H9 (cell line): ENCODE data around the gene ANKRD42. TPM values are rescaled to one million over a fixed set of nuclear protein-coding genes. Genes with fewer than 3 reads are reported as not detected.

Source experiments
- DNase-seq: peaks from one replicate; pipeline ENCODE4 v3.0.0-alpha.2; 2017
- H2AFZ ChIP-seq: one replicate; pipeline ENCODE4 v1.6.1; 2013; ENCODE audit warnings: mild to moderate bottlenecking, low read length, control low read depth, moderate library complexity
- H2AK5ac ChIP-seq: 2 replicates; pipeline ENCODE4 v1.6.1; 2013; ENCODE audit warnings: low read length, control low read depth, mixed read lengths; ENCODE audit not compliant: insufficient read length
- H2BK120ac ChIP-seq: one replicate; pipeline ENCODE4 v1.6.1; 2013; ENCODE audit warnings: low read depth, mild to moderate bottlenecking, low read length, control low read depth, inconsistent platforms; ENCODE audit not compliant: poor library complexity, severe bottlenecking
- H2BK12ac ChIP-seq: 2 replicates; pipeline ENCODE4 v1.6.1; 2013; ENCODE audit warnings: low read length, control low read depth, mixed read lengths, low read depth; ENCODE audit not compliant: insufficient read length
- H2BK15ac ChIP-seq: 2 replicates; pipeline ENCODE4 v1.6.1; 2013; ENCODE audit warnings: low read depth, low read length, control low read depth
- H2BK20ac ChIP-seq: one replicate; pipeline ENCODE4 v1.6.1; 2013; ENCODE audit warnings: low read depth, mild to moderate bottlenecking, low read length, control low read depth, inconsistent platforms; ENCODE audit not compliant: poor library complexity, severe bottlenecking
- H2BK5ac ChIP-seq: 2 replicates; pipeline ENCODE4 v1.6.1; 2013; ENCODE audit warnings: low read length, control low read depth, mixed read lengths; ENCODE audit not compliant: insufficient read length
- H3K14ac ChIP-seq: 2 replicates; pipeline ENCODE4 v1.6.1; 2013; ENCODE audit warnings: low read length, control low read depth; ENCODE audit not compliant: insufficient read depth
- H3K18ac ChIP-seq: 2 replicates; pipeline ENCODE4 v1.6.1; 2013; ENCODE audit warnings: low read depth, mild to moderate bottlenecking, mixed read lengths, low read length, control low read depth; ENCODE audit not compliant: insufficient read length
- H3K23ac ChIP-seq: 2 replicates; pipeline ENCODE4 v1.6.1; 2013; ENCODE audit warnings: low read length, control low read depth, mixed read lengths, low read depth; ENCODE audit not compliant: insufficient read length
- H3K23me2 ChIP-seq: 2 replicates; pipeline ENCODE4 v1.6.1; 2013; ENCODE audit warnings: low read depth, mild to moderate bottlenecking, mixed read lengths, low read length, control low read depth; ENCODE audit not compliant: insufficient read length, poor library complexity, severe bottlenecking
- H3K27ac ChIP-seq: 2 replicates; pipeline ENCODE4 v1.5.1; 2013; ENCODE audit warnings: low read length, control low read depth, mixed read lengths, low read depth; ENCODE audit not compliant: insufficient read length
- H3K27me3 ChIP-seq: 2 replicates; pipeline ENCODE4 v1.6.1; 2013; ENCODE audit warnings: low read length, control low read depth, inconsistent platforms; ENCODE audit not compliant: insufficient read depth
- H3K4ac ChIP-seq: 2 replicates; pipeline ENCODE4 v1.6.1; 2013; ENCODE audit warnings: low read depth, mild to moderate bottlenecking, control low read depth, inconsistent platforms, low read length, moderate library complexity
- H3K4me1 ChIP-seq: 2 replicates; pipeline ENCODE4 v1.6.1; 2013; ENCODE audit warnings: low read length, control low read depth, inconsistent platforms; ENCODE audit not compliant: insufficient read depth
- H3K4me2 ChIP-seq: 2 replicates; pipeline ENCODE4 v1.6.1; 2013; ENCODE audit warnings: low read length, control low read depth, mixed read lengths; ENCODE audit not compliant: insufficient read length, insufficient read depth
- H3K56ac ChIP-seq: 2 replicates; pipeline ENCODE4 v1.6.1; 2013; ENCODE audit warnings: low read depth, mild to moderate bottlenecking, mixed read lengths, low read length, control low read depth; ENCODE audit not compliant: insufficient read length
- H3K79me1 ChIP-seq: 2 replicates; pipeline ENCODE4 v1.6.1; 2013; ENCODE audit warnings: low read depth, mild to moderate bottlenecking, moderate library complexity, low read length, control low read depth, inconsistent platforms; ENCODE audit not compliant: insufficient read depth, poor library complexity, severe bottlenecking
- H3K79me2 ChIP-seq: 2 replicates; pipeline ENCODE4 v1.6.1; 2013; ENCODE audit warnings: low read length, control low read depth, inconsistent platforms; ENCODE audit not compliant: insufficient read depth
- H3K9ac ChIP-seq: 2 replicates; pipeline ENCODE4 v1.6.1; 2013; ENCODE audit warnings: low read length, control low read depth, mixed read lengths; ENCODE audit not compliant: insufficient read length; ENCODE audit errors: extremely low read depth
- H3K9me3 ChIP-seq: one replicate; pipeline ENCODE4 v1.6.1; 2013; ENCODE audit warnings: low read depth, low read length, inconsistent platforms; ENCODE audit not compliant: control insufficient read depth
- H3T11ph ChIP-seq: one replicate; pipeline ENCODE4 v1.6.1; 2013; ENCODE audit warnings: mild to moderate bottlenecking, low read length, control low read depth, inconsistent platforms
- H4K20me1 ChIP-seq: one replicate; pipeline ENCODE4 v1.6.1; 2013; ENCODE audit not compliant: control insufficient read depth, insufficient read length, insufficient read depth
- H4K5ac ChIP-seq: 2 replicates; pipeline ENCODE4 v1.6.1; 2013; ENCODE audit warnings: low read depth, mild to moderate bottlenecking, mixed read lengths, low read length, control low read depth; ENCODE audit not compliant: insufficient read length
- H4K8ac ChIP-seq: replicated peaks from 2 replicates; pipeline ENCODE4 v1.6.1; 2013; ENCODE audit warnings: low read length, control low read depth, mixed read lengths, low read depth; ENCODE audit not compliant: insufficient read length
- H4K91ac ChIP-seq: 2 replicates; pipeline ENCODE4 v1.6.1; 2013; ENCODE audit warnings: low read depth, mild to moderate bottlenecking, moderate library complexity, mixed read lengths, low read length, control low read depth; ENCODE audit not compliant: insufficient read length
- H3K27ac Mint-ChIP-seq, 3 experiments: 2 replicates in 2 of 3; 3 replicates in 1 of 3; pipeline ENCODE4 v1.8.0; 2020 to 2021; ENCODE audit warnings: mixed read lengths in 3 of 3, mild to moderate bottlenecking in 1 of 3, moderate library complexity in 1 of 3
- H3K27me3 Mint-ChIP-seq: 2 replicates; pipeline ENCODE4 v1.8.0; 2021; ENCODE audit warnings: low read depth, mild to moderate bottlenecking, moderate library complexity, mixed read lengths
- H3K36me3 Mint-ChIP-seq, 3 experiments: 2 replicates in 2 of 3; 3 replicates in 1 of 3; pipeline ENCODE4 v1.8.0; 2020 to 2021; ENCODE audit warnings: low read depth in 3 of 3, mixed read lengths in 3 of 3; ENCODE audit not compliant: insufficient read depth in 1 of 3
- H3K4me1 Mint-ChIP-seq, 2 experiments: 2 replicates each; pipeline ENCODE4 v1.8.0; 2020; ENCODE audit warnings: mixed read lengths in 2 of 2
- H3K4me3 Mint-ChIP-seq, 2 experiments: 2 replicates in 1 of 2; 3 replicates in 1 of 2; pipeline ENCODE4 v1.8.0; 2020 to 2021; ENCODE audit warnings: mild to moderate bottlenecking in 2 of 2, mixed read lengths in 2 of 2, moderate library complexity in 1 of 2
- H3K9me3 Mint-ChIP-seq, 2 experiments: 2 replicates in 1 of 2; 3 replicates in 1 of 2; pipeline ENCODE4 v1.8.0; 2020; ENCODE audit warnings: mild to moderate bottlenecking in 2 of 2, mixed read lengths in 2 of 2, moderate library complexity in 1 of 2
- CTCF ChIP-seq: fragments of 200-600 bp; sonication (generic); conservative IDR thresholded peaks from 3 replicates; pipeline ENCODE4 v1.8.0; 2021; ENCODE audit warnings: antibody characterized with exemption, mild to moderate bottlenecking
- WGBS: extraction: QIAGEN DNeasy Blood & Tissue Kit; methylation state at CpG from one replicate; pipeline ENCODE4 v1.1.7; 2013; ENCODE audit warnings: missing lambda C conversion rate, low lambda C conversion rate, mixed read lengths; ENCODE audit not compliant: insufficient read length; ENCODE audit errors: extremely low coverage; 5-methylcytosine and 5-hydroxymethylcytosine counted together
- total RNA-seq: library from RNA; stranded (reverse); gene quantifications from 2 replicates; pipeline ENCODE4 v1.2.1, GENCODE V29; 2021

Gene ANKRD42
- total RNA-seq, 1 experiment from 2014 or later = 4.9 TPM

DNA sequence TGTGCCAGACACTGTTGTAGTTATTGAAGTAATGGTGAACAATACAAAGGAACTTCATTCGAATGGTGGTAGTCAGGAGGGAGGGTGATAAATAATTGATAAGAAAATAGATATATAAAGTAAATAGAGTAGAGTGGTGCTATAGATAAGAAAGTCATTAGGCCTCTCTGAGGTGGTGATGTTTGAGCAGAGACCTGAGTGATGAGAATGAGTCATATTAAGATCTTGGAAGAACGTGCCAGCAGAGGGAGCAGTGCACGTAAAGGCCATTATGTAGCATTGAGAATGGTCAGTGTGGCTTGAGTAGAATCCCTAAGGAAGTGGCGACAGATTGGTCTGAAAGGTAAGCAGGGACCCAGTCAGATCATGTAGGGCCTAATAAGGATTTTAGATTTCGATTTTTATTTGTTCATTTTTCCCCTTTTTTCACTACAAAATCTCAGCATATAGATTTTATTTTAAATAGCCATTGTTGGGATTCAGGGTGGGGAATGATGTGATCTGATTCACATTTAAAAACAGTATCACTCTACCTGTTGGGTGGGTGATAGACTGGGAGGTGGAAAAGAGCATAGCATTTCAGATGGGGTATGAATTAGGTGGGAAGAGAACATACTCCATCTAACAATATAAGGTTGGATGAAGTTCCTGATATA lies 47.9 kb downstream of the ANKRD42 start:
- no peak overlapping the region for H3K27ac Mint-ChIP-seq
- Histone ChIP-seq H3K79me1 (no peaks in the 10 kb centered on the region), H2AK5ac (no peak overlapping the region), H4K91ac (no peak overlapping the region), H2AFZ (no peak overlapping the region), H3K9me3 (no peaks in the 10 kb centered on the region), H3K79me2 (no peaks in the 10 kb centered on the region), H2BK12ac (no peak overlapping the region), H3K23me2 (no peaks in the 10 kb centered on the region), H2BK20ac (no peak overlapping the region), H3K27ac (no peak overlapping the region), H3T11ph (no peak overlapping the region), H2BK15ac (no peak overlapping the region), H4K8ac (no peak overlapping the region), H2BK5ac (no peak overlapping the region), H3K56ac (no peak overlapping the region), H3K18ac (no peak overlapping the region), H2BK120ac (no peak overlapping the region), H3K9ac (no peak overlapping the region), H3K4me2 (no peak overlapping the region), H3K4ac (no peak overlapping the region), H3K27me3 (no peaks in the 10 kb centered on the region), H3K4me1 (no peaks in the 10 kb centered on the region), H3K14ac (no peak overlapping the region), H4K20me1 (no peaks in the 10 kb centered on the region), H4K5ac (no peak overlapping the region), H3K23ac (no peak overlapping the region)
- 100% methylated on average over 1 of the region's 5 CpGs for WGBS
- no peaks in the 10 kb centered on the region for H3K36me3 Mint-ChIP-seq
- H3K27me3 Mint-ChIP-seq = no peaks in the 10 kb centered on the region
- DNase-seq = peak; percentile 63
- TF ChIP-seq CTCF = peak; percentile 77
- no peaks in the 10 kb centered on the region for H3K4me1 Mint-ChIP-seq
- no peaks in the 10 kb centered on the region for H3K9me3 Mint-ChIP-seq
- no peak overlapping the region for H3K4me3 Mint-ChIP-seq
